Panc1 (cell line): ENCODE measurements around the gene NLRP8.

Source experiments
- CTCF ChIP-seq: fragments of 450-650 bp; IDR thresholded peaks from 2 replicates; pipeline ENCODE4 v1.5.1; 2017; ENCODE audit warnings: mild to moderate bottlenecking
- REST ChIP-seq, 2 experiments: IDR thresholded peaks; 2 replicates each; pipeline ENCODE4 v1.6.1; 2011 to 2012; ENCODE audit warnings: low read depth in 2 of 2, control low read depth in 1 of 2, low read length in 1 of 2, mild to moderate bottlenecking in 1 of 2, moderate library complexity in 1 of 2; ENCODE audit not compliant: insufficient read depth in 1 of 2
- SIN3A ChIP-seq: IDR thresholded peaks from 2 replicates; pipeline ENCODE4 v1.6.1; 2012; ENCODE audit warnings: low read depth, mild to moderate bottlenecking, low read length, moderate library complexity, borderline replicate concordance; ENCODE audit not compliant: insufficient read depth

- TF ChIP-seq CTCF (no peak), REST (IDR thresholded peaks at IDR 0.05; ENCODE audit: insufficient read depth in 1 of 2, low read depth in 2 of 2, low read length in 1 of 2) (no peak), SIN3A (no peak)
Measured at GRCh38 chr19:55958356-55958755, 10.7 kb downstream of the NLRP8 start.
